Measurements from ENCODE around the gene PTPRZ1.

The PTPRZ1 gene

DNA sequence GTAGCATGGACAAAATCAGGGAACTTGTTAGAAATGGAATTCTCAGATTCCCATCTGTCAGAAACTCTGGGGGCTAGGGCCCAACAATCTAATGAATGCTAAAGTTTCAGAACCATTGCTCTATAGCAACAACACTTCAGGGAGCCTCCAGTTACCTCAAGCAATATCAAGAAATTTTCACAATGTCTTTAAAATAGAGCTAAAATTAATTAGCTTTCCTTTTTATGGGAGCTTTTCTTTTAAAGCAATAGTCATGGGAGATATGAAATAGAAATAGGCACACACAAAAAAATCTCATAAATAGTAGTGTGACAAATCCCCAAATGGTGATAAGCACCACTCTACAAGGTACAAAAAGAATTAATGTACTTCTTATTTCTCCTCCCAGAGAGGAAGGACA, 190.2 kb downstream of the PTPRZ1 start:
- TF ChIP-seq EZH2phosphoT487 (IDR thresholded peaks at IDR 0.05; ENCODE audit: low read depth) (no peak), CTCF (IDR thresholded peaks at IDR 0.05; ENCODE audit: low read depth, low read length) (no peak)
- H3K27me3 ChIP-seq (ENCODE audit: low read depth, low read length): no peaks in the 10 kb centered on the region
- H4K20me1 ChIP-seq (ENCODE audit: insufficient read depth, low read length): no peaks in the 10 kb centered on the region
- no peak overlapping the region for H3K27ac ChIP-seq (ENCODE audit: low read length)
- no peaks in the 10 kb centered on the region for H3K9me3 ChIP-seq (ENCODE audit: insufficient read depth, low read length)
- no peak overlapping the region for H3K4me3 ChIP-seq (ENCODE audit: low read length)
- no peaks in the 10 kb centered on the region for H3K4me1 ChIP-seq (ENCODE audit: low read length)
- H2AFZ ChIP-seq (ENCODE audit: low read depth, low read length): no peak overlapping the region
- H3K36me3 ChIP-seq (replicated peaks; ENCODE audit: low read depth, low read length): no peaks in the 10 kb centered on the region
- no peaks in the 10 kb centered on the region for H3K79me2 ChIP-seq (ENCODE audit: low read length)
- no peak overlapping the region for H3K9ac ChIP-seq (ENCODE audit: low read length)
- H3K4me2 ChIP-seq (ENCODE audit: low read length): no peak overlapping the region

- Histone ChIP-seq H3K36me3 (replicated peaks; ENCODE audit: low read depth, low read length) (no peaks in the 10 kb centered on the region), H3K4me3 (ENCODE audit: low read length) (no peak overlapping the region), H4K20me1 (ENCODE audit: insufficient read depth, low read length) (no peaks in the 10 kb centered on the region), H3K27me3 (ENCODE audit: low read depth, low read length) (no peaks in the 10 kb centered on the region), H2AFZ (ENCODE audit: low read depth, low read length) (no peak overlapping the region), H3K9ac (ENCODE audit: low read length) (no peak overlapping the region), H3K9me3 (ENCODE audit: insufficient read depth, low read length) (no peaks in the 10 kb centered on the region), H3K4me1 (ENCODE audit: low read length) (peaks cover 3% of the 10 kb centered on the region; the same call in 1 of the 2 replicates), H3K27ac (ENCODE audit: low read length) (no peak overlapping the region), H3K4me2 (ENCODE audit: low read length) (no peak overlapping the region), H3K79me2 (ENCODE audit: low read length) (no peaks in the 10 kb centered on the region)
- TF ChIP-seq CTCF (IDR thresholded peaks at IDR 0.05; ENCODE audit: low read depth, low read length) (no peak), EZH2phosphoT487 (IDR thresholded peaks at IDR 0.05; ENCODE audit: low read depth) (no peak)
Observed at GRCh38 chr7:122064971-122065370, 192.0 kb downstream of the PTPRZ1 start.

DNA sequence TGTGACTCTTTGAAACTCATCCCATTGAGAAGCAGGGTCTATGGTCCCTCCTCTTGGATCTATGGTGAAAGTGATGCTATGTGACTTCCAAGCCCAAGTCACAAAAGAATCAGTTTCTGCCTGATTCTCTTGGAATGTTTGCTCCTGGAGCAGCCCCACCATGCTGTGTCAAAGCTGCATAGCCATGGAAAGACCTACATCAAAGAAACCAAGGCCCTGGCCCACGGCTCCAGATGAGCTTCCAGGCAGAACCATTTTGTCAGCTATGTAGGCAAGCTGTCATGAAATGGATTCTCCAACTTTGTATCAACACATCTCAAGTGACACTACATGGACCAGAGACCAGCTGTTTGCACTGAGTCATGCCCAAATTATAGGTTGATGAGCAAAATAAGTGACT, 194.1 kb downstream of the PTPRZ1 start:
- no peaks in the 10 kb centered on the region for H3K9me3 ChIP-seq (ENCODE audit: insufficient read depth, low read length)
- no peaks in the 10 kb centered on the region for H3K27me3 ChIP-seq (ENCODE audit: low read depth, low read length)
- H3K36me3 ChIP-seq (replicated peaks; ENCODE audit: low read depth, low read length): no peaks in the 10 kb centered on the region
- H3K4me2 ChIP-seq (ENCODE audit: low read length): no peak overlapping the region
- H3K27ac ChIP-seq (ENCODE audit: low read length): no peak overlapping the region
- no peaks in the 10 kb centered on the region for H3K79me2 ChIP-seq (ENCODE audit: low read length)
- H3K9ac ChIP-seq (ENCODE audit: low read length): no peak overlapping the region
- no peaks in the 10 kb centered on the region for H4K20me1 ChIP-seq (ENCODE audit: insufficient read depth, low read length)
- TF ChIP-seq EZH2phosphoT487 (IDR thresholded peaks at IDR 0.05; ENCODE audit: low read depth): no peak
- no peak for TF ChIP-seq CTCF (IDR thresholded peaks at IDR 0.05; ENCODE audit: low read depth, low read length)
- peaks cover 4% of the 10 kb centered on the region; the same call in 1 of the 2 replicates for H3K4me1 ChIP-seq (ENCODE audit: low read length)
- no peak overlapping the region for H2AFZ ChIP-seq (ENCODE audit: low read depth, low read length)
- no peak overlapping the region for H3K4me3 ChIP-seq (ENCODE audit: low read length)

DNA sequence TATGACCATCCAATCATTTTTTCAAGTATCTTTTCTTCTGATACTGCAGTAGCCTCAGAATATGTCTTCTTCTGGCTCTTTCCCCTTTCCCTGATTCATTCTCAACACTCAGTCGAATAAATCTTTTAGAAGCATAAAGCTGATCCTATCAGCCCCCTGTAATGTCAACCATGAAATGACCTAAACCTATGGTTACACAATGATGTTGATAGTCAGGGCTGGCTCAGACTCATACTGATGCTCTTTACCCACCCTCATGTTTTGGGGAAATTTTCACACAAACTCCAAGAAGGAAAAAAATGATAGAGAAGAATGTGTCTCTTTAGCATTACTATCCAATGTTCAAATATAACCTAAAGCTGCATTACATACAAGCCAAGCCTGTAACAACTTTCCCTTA, 195.1 kb downstream of the PTPRZ1 start:
- Histone ChIP-seq H3K4me2 (ENCODE audit: low read length) (no peak overlapping the region), H3K4me3 (ENCODE audit: low read length) (no peak overlapping the region), H3K36me3 (replicated peaks; ENCODE audit: low read depth, low read length) (no peaks in the 10 kb centered on the region), H3K9ac (ENCODE audit: low read length) (no peak overlapping the region), H3K79me2 (ENCODE audit: low read length) (no peaks in the 10 kb centered on the region), H3K27me3 (ENCODE audit: low read depth, low read length) (no peaks in the 10 kb centered on the region), H4K20me1 (ENCODE audit: insufficient read depth, low read length) (no peaks in the 10 kb centered on the region), H2AFZ (ENCODE audit: low read depth, low read length) (no peak overlapping the region), H3K4me1 (ENCODE audit: low read length) (peaks cover 4% of the 10 kb centered on the region; the same call in 1 of the 2 replicates), H3K27ac (ENCODE audit: low read length) (no peak overlapping the region), H3K9me3 (ENCODE audit: insufficient read depth, low read length) (no peaks in the 10 kb centered on the region)
- TF ChIP-seq EZH2phosphoT487 (IDR thresholded peaks at IDR 0.05; ENCODE audit: low read depth) (no peak), CTCF (IDR thresholded peaks at IDR 0.05; ENCODE audit: low read depth, low read length) (no peak)

Measured in OCI-LY3 (cell line).